HepG2 (cell line): ENCODE results near the gene CDK8. TPM values are rescaled to one million over a fixed set of nuclear protein-coding genes. Genes with fewer than 3 reads are reported as not detected.

Experiments
- DRAP1 ChIP-seq: IDR thresholded peaks from 2 replicates; pipeline ENCODE4 v1.6.1; 2016; ENCODE audit warnings: missing genetic modification reagents, missing compliant biosample characterization
- E2F1 ChIP-seq: sonication (generic); formaldehyde crosslinking; IDR thresholded peaks from 2 replicates; pipeline ENCODE4 v1.5.0; 2020; ENCODE audit warnings: missing genetic modification reagents
- ELF4 ChIP-seq: sonication (generic); formaldehyde crosslinking; IDR thresholded peaks from 2 replicates; pipeline ENCODE4 v1.5.0; 2020; ENCODE audit warnings: missing genetic modification reagents, mild to moderate bottlenecking, moderate library complexity, borderline replicate concordance
- FLYWCH1 ChIP-seq: sonication (generic); formaldehyde crosslinking; IDR thresholded peaks from 2 replicates; pipeline ENCODE4 v1.8.1; 2023; ENCODE audit warnings: mild to moderate bottlenecking, missing genetic modification reagents
- HOXD1 ChIP-seq: sonication (generic); formaldehyde crosslinking; IDR thresholded peaks from 2 replicates; pipeline ENCODE4 v1.5.0; 2020; ENCODE audit warnings: missing genetic modification reagents
- ISL2 ChIP-seq: sonication (generic); formaldehyde crosslinking; IDR thresholded peaks from 2 replicates; pipeline ENCODE4 v1.5.0; 2020; ENCODE audit warnings: missing genetic modification reagents
- NR2F1 ChIP-seq, 2 experiments: fragments of 450-650 bp in 1 of 2; formaldehyde crosslinking in 1 of 2; IDR thresholded peaks; 2 replicates each; pipeline versions ENCODE4 v1.5.0 to v1.6.1; 2016 to 2020; ENCODE audit warnings: mild to moderate bottlenecking in 1 of 2, missing compliant biosample characterization in 1 of 2, missing genetic modification reagents in 1 of 2, moderate library complexity in 1 of 2
- NR2F2 ChIP-seq: IDR thresholded peaks from 2 replicates; pipeline ENCODE4 v1.6.1; 2012; ENCODE audit warnings: low read depth, inconsistent platforms, borderline replicate concordance
- NR3C1 ChIP-seq: sonication (generic); formaldehyde crosslinking; IDR thresholded peaks from 2 replicates; pipeline ENCODE4 v1.4.0; 2020; ENCODE audit warnings: missing genetic modification reagents
- SKI ChIP-seq: fragments of 450-650 bp; IDR thresholded peaks from one replicate; pipeline ENCODE4 v1.6.1; 2018; ENCODE audit warnings: mild to moderate bottlenecking; ENCODE audit not compliant: partially characterized antibody
- THAP8 ChIP-seq: sonication (generic); formaldehyde crosslinking; IDR thresholded peaks from 2 replicates; pipeline ENCODE4 v1.5.1; 2020; ENCODE audit warnings: missing genetic modification reagents, mild to moderate bottlenecking, borderline replicate concordance
- TP53 ChIP-seq: sonication (generic); formaldehyde crosslinking; conservative IDR thresholded peaks from 2 replicates; pipeline ENCODE4 v1.4.0; 2020; ENCODE audit warnings: missing genetic modification reagents
- YEATS2 ChIP-seq: sonication (generic); formaldehyde crosslinking; IDR thresholded peaks from 2 replicates; pipeline ENCODE4 v1.4.0; 2020; ENCODE audit warnings: missing genetic modification reagents, borderline replicate concordance
- ZBTB20 ChIP-seq: sonication (generic); formaldehyde crosslinking; IDR thresholded peaks from 2 replicates; pipeline ENCODE4 v1.8.1; 2023; ENCODE audit warnings: missing genetic modification reagents, low read depth, mild to moderate bottlenecking, borderline replicate concordance
- ZBTB38 ChIP-seq: sonication (generic); formaldehyde crosslinking; IDR thresholded peaks from 2 replicates; pipeline ENCODE4 v1.5.1; 2020; ENCODE audit warnings: mild to moderate bottlenecking, missing genetic modification reagents
- ZNF276 ChIP-seq: sonication (generic); formaldehyde crosslinking; IDR thresholded peaks from 2 replicates; pipeline ENCODE4 v1.4.0; 2020; ENCODE audit warnings: mild to moderate bottlenecking, low read depth, missing genetic modification reagents
- ZNF3 ChIP-seq: IDR thresholded peaks from 2 replicates; pipeline ENCODE4 v1.7.0; 2017; ENCODE audit warnings: inconsistent platforms
- ZNF512 ChIP-seq: sonication (generic); formaldehyde crosslinking; IDR thresholded peaks from 2 replicates; pipeline ENCODE4 v1.4.0; 2020; ENCODE audit warnings: mild to moderate bottlenecking, missing genetic modification reagents
- ZNF557 ChIP-seq: sonication (generic); formaldehyde crosslinking; IDR thresholded peaks from 2 replicates; pipeline ENCODE4 v1.4.0; 2020; ENCODE audit warnings: missing genetic modification reagents
- ZNF709 ChIP-seq: sonication (generic); formaldehyde crosslinking; IDR thresholded peaks from 2 replicates; pipeline ENCODE4 v1.5.0; 2020; ENCODE audit warnings: mild to moderate bottlenecking, missing genetic modification reagents
- ZNF784 ChIP-seq: sonication (generic); formaldehyde crosslinking; IDR thresholded peaks from 2 replicates; pipeline ENCODE4 v1.5.1; 2020; ENCODE audit warnings: missing genetic modification reagents, mild to moderate bottlenecking, borderline replicate concordance
- ZSCAN9 ChIP-seq: IDR thresholded peaks from 2 replicates; pipeline ENCODE4 v1.6.1; 2016; ENCODE audit warnings: borderline replicate concordance
- polyA plus RNA-seq, 8 experiments: library from polyadenylated mRNA; depleted of rRNA in 3 of 8; stranded (reverse) in 7 of 8; unstranded in 1 of 8; fragments of >200 nt; fragmentation: Illumina TruSeq in 4 of 8; extraction: Trizol in 4 of 8; gene quantifications; 2 replicates each; pipeline versions ENCODE4 v1.2.1 to v1.2.3, GENCODE V29; 2011 to 2016; ENCODE audit warnings: low read depth in 4 of 8, missing spikeins in 1 of 8, mixed read lengths in 1 of 8; ENCODE audit not compliant: insufficient read depth in 1 of 8
- total RNA-seq, 5 experiments: library from RNA; depleted of rRNA; stranded (reverse); fragments of >200 nt; fragmentation: Illumina TruSeq; extraction: Trizol; gene quantifications; 2 replicates each; pipeline ENCODE4 v1.2.3, GENCODE V29; 2016; ENCODE audit warnings: low read depth in 1 of 5

The CDK8 gene
- total and polyA plus RNA-seq, 2 of the 13 experiments (the other 11 are each of a cell fraction or from before 2014, with no cell fraction given): 15.8 to 16.4 TPM

GRCh38 chr13:26221721-26222519 lies 32.0 kb upstream of the CDK8 start, which contains the start of gene RNF6 (continued):
- peak; percentile 29; the same call in 1 of the 2 replicates for TF ChIP-seq ZNF276
- no peak for TF ChIP-seq ZNF3
- TF ChIP-seq ISL2 (CRISPR knock-in tag): peak; percentile 63; the same call in 1 of the 2 replicates
- peak; percentile 39; the same call in 1 of the 2 replicates for TF ChIP-seq ZNF557
- TF ChIP-seq YEATS2 (CRISPR knock-in tag): peak; percentile 67
- TF ChIP-seq NR2F1 (CRISPR knock-in tag; IDR thresholded peaks at IDR 0.05): 0 out of 4 replicates have a peak, but pooled peaks of 1 of the 2 experiments have one; percentile 34
- TF ChIP-seq ZNF784: peak; percentile 90
- no peak for TF ChIP-seq FLYWCH1 (CRISPR knock-in tag)
- peak; percentile 30; the same call in 1 of the 2 replicates for TF ChIP-seq ZSCAN9
- TF ChIP-seq TP53 (CRISPR knock-in tag): peak; percentile 56; the same call in 1 of the 2 replicates
- TF ChIP-seq ELF4 (CRISPR knock-in tag): peak; percentile 92
- peak; percentile 32; the same call in 1 of the 2 replicates for TF ChIP-seq ZBTB38
- no peak for TF ChIP-seq NR3C1 (CRISPR knock-in tag)
- TF ChIP-seq THAP8 (CRISPR knock-in tag): no peak
- no peak for TF ChIP-seq ZNF709
- TF ChIP-seq E2F1: peak; percentile 53; the same call in 1 of the 2 replicates
- TF ChIP-seq NR2F2: no peak; the same call in 1 of the 2 replicates
- TF ChIP-seq HOXD1 (CRISPR knock-in tag): peak; percentile 73; the same call in 1 of the 2 replicates
- TF ChIP-seq SKI: peak; percentile 22
- peak; percentile 38; the same call in 1 of the 2 replicates for TF ChIP-seq DRAP1 (CRISPR knock-in tag)
- TF ChIP-seq ZBTB20 (CRISPR knock-in tag): no peak
- TF ChIP-seq ZNF512 (CRISPR knock-in tag): no peak
